Measurements from ENCODE around the gene CACNB2. TPM values are rescaled to one million over a fixed set of nuclear protein-coding genes. Genes with fewer than 3 reads are reported as not detected.

CACNB2 gene
- total RNA-seq, 1 donor from 2014 or later: 3.5 TPM

GRCh38 chr10:18273039-18273438 lies 132.8 kb downstream of the CACNB2 start:
- H3K9me3 Mint-ChIP-seq: no peaks in the 10 kb centered on the region
- no peak overlapping the region for H3K4me2 ChIP-seq
- no peaks in the 10 kb centered on the region for H3K36me3 Mint-ChIP-seq
- H3K27me3 Mint-ChIP-seq (ENCODE audit: insufficient read depth, low read depth): peaks cover 2% of the 10 kb centered on the region
- TF ChIP-seq CTCF (IDR thresholded peaks at IDR 0.05): no peak
- TF ChIP-seq EZH2phosphoT487 (IDR thresholded peaks at IDR 0.05): no peak
- TF ChIP-seq EZH2 (IDR thresholded peaks at IDR 0.05): no peak
- H3K36me3 ChIP-seq: no peaks in the 10 kb centered on the region
- no peak overlapping the region for H3K27ac Mint-ChIP-seq
- no peak overlapping the region for H2AFZ ChIP-seq (replicated peaks)
- H3K27ac ChIP-seq: no peak overlapping the region
- H3K79me2 ChIP-seq (ENCODE audit: low read depth): no peaks in the 10 kb centered on the region
- H3F3A ChIP-seq (ENCODE audit: low read depth): no peaks in the 10 kb centered on the region
- no peak overlapping the region for H3K4me3 Mint-ChIP-seq
- H3K4me1 ChIP-seq: peaks cover 9% of the 10 kb centered on the region
- no peak overlapping the region for H3K9ac ChIP-seq
- no peaks in the 10 kb centered on the region for H4K20me1 ChIP-seq (ENCODE audit: low read depth)
- no peak for DNase-seq (ENCODE audit: low spot score)
- no peaks in the 10 kb centered on the region for H3K4me1 Mint-ChIP-seq
- no peaks in the 10 kb centered on the region for H3K9me3 ChIP-seq (ENCODE audit: low read depth)
- H3K27me3 ChIP-seq: no peaks in the 10 kb centered on the region
- no peak overlapping the region for H3K4me3 ChIP-seq

GRCh38 chr10:18278181-18278580 lies 138.0 kb downstream of the CACNB2 start:
- no peak overlapping the region for H3K4me3 ChIP-seq
- H3K4me1 ChIP-seq: peaks cover 7% of the 10 kb centered on the region
- Mint-ChIP-seq H3K9me3 (peaks cover 3% of the 10 kb centered on the region), H3K4me1 (peaks cover 3% of the 10 kb centered on the region), H3K4me3 (no peak overlapping the region), H3K27ac (no peak overlapping the region), H3K36me3 (no peaks in the 10 kb centered on the region), H3K27me3 (ENCODE audit: insufficient read depth, low read depth) (no peaks in the 10 kb centered on the region)
- H2AFZ ChIP-seq (replicated peaks): no peak overlapping the region
- H3K79me2 ChIP-seq (ENCODE audit: low read depth): no peaks in the 10 kb centered on the region
- no peaks in the 10 kb centered on the region for H3K27me3 ChIP-seq
- H3K9me3 ChIP-seq (ENCODE audit: low read depth): no peaks in the 10 kb centered on the region
- TF ChIP-seq EZH2 (IDR thresholded peaks at IDR 0.05) (no peak), CTCF (IDR thresholded peaks at IDR 0.05) (no peak), EZH2phosphoT487 (IDR thresholded peaks at IDR 0.05) (no peak)
- no peak overlapping the region for H3K4me2 ChIP-seq
- H3K27ac ChIP-seq: no peak overlapping the region
- no peak overlapping the region for H3K9ac ChIP-seq
- no peaks in the 10 kb centered on the region for H3F3A ChIP-seq (ENCODE audit: low read depth)
- no peaks in the 10 kb centered on the region for H3K36me3 ChIP-seq
- no peak for DNase-seq (ENCODE audit: low spot score)
- no peaks in the 10 kb centered on the region for H4K20me1 ChIP-seq (ENCODE audit: low read depth)

- DNase-seq (ENCODE audit: low spot score): no peak
- TF ChIP-seq CTCF (IDR thresholded peaks at IDR 0.05) (no peak), EZH2 (IDR thresholded peaks at IDR 0.05) (no peak), EZH2phosphoT487 (IDR thresholded peaks at IDR 0.05) (no peak)
- no peak overlapping the region for H3K4me3 Mint-ChIP-seq
- Histone ChIP-seq H4K20me1 (ENCODE audit: low read depth) (no peaks in the 10 kb centered on the region), H3K36me3 (no peaks in the 10 kb centered on the region), H3K4me2 (no peak overlapping the region), H3K79me2 (ENCODE audit: low read depth) (no peaks in the 10 kb centered on the region), H3K9ac (no peak overlapping the region), H3K4me1 (peaks cover 7% of the 10 kb centered on the region), H2AFZ (replicated peaks) (no peak overlapping the region), H3K27me3 (no peaks in the 10 kb centered on the region), H3K9me3 (ENCODE audit: low read depth) (no peaks in the 10 kb centered on the region), H3F3A (ENCODE audit: low read depth) (no peaks in the 10 kb centered on the region), H3K4me3 (no peak overlapping the region), H3K27ac (no peak overlapping the region)
- no peak overlapping the region for H3K27ac Mint-ChIP-seq
- H3K4me1 Mint-ChIP-seq: peaks cover 3% of the 10 kb centered on the region
- peaks cover 3% of the 10 kb centered on the region for H3K9me3 Mint-ChIP-seq
- no peaks in the 10 kb centered on the region for H3K36me3 Mint-ChIP-seq
- no peaks in the 10 kb centered on the region for H3K27me3 Mint-ChIP-seq (ENCODE audit: insufficient read depth, low read depth)
Measured at GRCh38 chr10:18279173-18279572, 138.9 kb downstream of the CACNB2 start.

All from neural progenitor cell (in vitro differentiated cells).